Measurements from ENCODE around the gene APBA2.

APBA2 gene

GRCh38 chr15:29089731-29090616, 204.2 kb downstream of the APBA2 start:
- TF ChIP-seq EZH2 (IDR thresholded peaks at IDR 0.05; ENCODE audit: borderline replicate concordance, low read length): no peak
- TF ChIP-seq, protein P1, sequence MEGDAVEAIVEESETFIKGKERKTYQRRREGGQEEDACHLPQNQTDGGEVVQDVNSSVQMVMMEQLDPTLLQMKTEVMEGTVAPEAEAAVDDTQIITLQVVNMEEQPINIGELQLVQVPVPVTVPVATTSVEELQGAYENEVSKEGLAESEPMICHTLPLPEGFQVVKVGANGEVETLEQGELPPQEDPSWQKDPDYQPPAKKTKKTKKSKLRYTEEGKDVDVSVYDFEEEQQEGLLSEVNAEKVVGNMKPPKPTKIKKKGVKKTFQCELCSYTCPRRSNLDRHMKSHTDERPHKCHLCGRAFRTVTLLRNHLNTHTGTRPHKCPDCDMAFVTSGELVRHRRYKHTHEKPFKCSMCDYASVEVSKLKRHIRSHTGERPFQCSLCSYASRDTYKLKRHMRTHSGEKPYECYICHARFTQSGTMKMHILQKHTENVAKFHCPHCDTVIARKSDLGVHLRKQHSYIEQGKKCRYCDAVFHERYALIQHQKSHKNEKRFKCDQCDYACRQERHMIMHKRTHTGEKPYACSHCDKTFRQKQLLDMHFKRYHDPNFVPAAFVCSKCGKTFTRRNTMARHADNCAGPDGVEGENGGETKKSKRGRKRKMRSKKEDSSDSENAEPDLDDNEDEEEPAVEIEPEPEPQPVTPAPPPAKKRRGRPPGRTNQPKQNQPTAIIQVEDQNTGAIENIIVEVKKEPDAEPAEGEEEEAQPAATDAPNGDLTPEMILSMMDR (IDR thresholded peaks at IDR 0.05; ENCODE audit: low read length): no peak; the same call in 1 of the 2 replicates
- no peak overlapping the region for H3K9ac ChIP-seq (ENCODE audit: low read length)

GRCh38 chr15:29090617-29091466, 205.1 kb downstream of the APBA2 start:
- H3K27me3 ChIP-seq (ENCODE audit: insufficient read depth, low read length): no peaks in the 10 kb centered on the region; the same call in 1 of the 2 replicates
- H2AFZ ChIP-seq (ENCODE audit: low read length): no peak overlapping the region
- H3K27ac ChIP-seq (ENCODE audit: low read depth, low read length, poor library complexity, severe bottlenecking): no peak overlapping the region
- no peaks in the 10 kb centered on the region for H4K20me1 ChIP-seq (ENCODE audit: insufficient read depth, low read length)
- H3K4me3 ChIP-seq (ENCODE audit: low read depth, low read length, poor library complexity, severe bottlenecking): no peak overlapping the region
- no peaks in the 10 kb centered on the region for H3F3A ChIP-seq (ENCODE audit: insufficient read depth, low read length)
- TF ChIP-seq, protein P1 (IDR thresholded peaks at IDR 0.05; ENCODE audit: low read length): peak; percentile 79
- no peak for TF ChIP-seq EZH2 (IDR thresholded peaks at IDR 0.05; ENCODE audit: borderline replicate concordance, low read length)
- H3K4me1 ChIP-seq (ENCODE audit: insufficient read depth, low read length, severe bottlenecking): peaks cover 5% of the 10 kb centered on the region
- H3K36me3 ChIP-seq (ENCODE audit: insufficient read depth, low read length): no peaks in the 10 kb centered on the region
- no peaks in the 10 kb centered on the region for H3K9me2 ChIP-seq (ENCODE audit: low read depth, low read length)
- H3K9me3 ChIP-seq (ENCODE audit: low read length): no peaks in the 10 kb centered on the region
- H3K4me2 ChIP-seq (ENCODE audit: low read length): no peak overlapping the region
- no peaks in the 10 kb centered on the region for H3K79me2 ChIP-seq (ENCODE audit: insufficient read depth, low read length)
- H3K9ac ChIP-seq (ENCODE audit: low read length): no peak overlapping the region

More at GRCh38 chr15:29089731-29090616, 204.2 kb downstream of the APBA2 start:
- Histone ChIP-seq H3K79me2 (ENCODE audit: insufficient read depth, low read length) (no peaks in the 10 kb centered on the region), H3K9me2 (ENCODE audit: low read depth, low read length) (no peaks in the 10 kb centered on the region), H3K4me1 (ENCODE audit: insufficient read depth, low read length, severe bottlenecking) (peaks cover 5% of the 10 kb centered on the region), H4K20me1 (ENCODE audit: insufficient read depth, low read length) (no peaks in the 10 kb centered on the region), H3F3A (ENCODE audit: insufficient read depth, low read length) (no peaks in the 10 kb centered on the region), H2AFZ (ENCODE audit: low read length) (no peak overlapping the region), H3K27me3 (ENCODE audit: insufficient read depth, low read length) (no peaks in the 10 kb centered on the region; the same call in 1 of the 2 replicates), H3K4me2 (ENCODE audit: low read length) (peak overlapping the region; percentile 46; the same call in 1 of the 2 replicates), H3K9me3 (ENCODE audit: low read length) (no peaks in the 10 kb centered on the region), H3K27ac (ENCODE audit: low read depth, low read length, poor library complexity, severe bottlenecking) (no peak overlapping the region), H3K4me3 (ENCODE audit: low read depth, low read length, poor library complexity, severe bottlenecking) (peak overlapping the region; percentile 27), H3K36me3 (ENCODE audit: insufficient read depth, low read length) (no peaks in the 10 kb centered on the region)

GRCh38 chr15:29091666-29092065, 205.9 kb downstream of the APBA2 start:
- Histone ChIP-seq H4K20me1 (ENCODE audit: insufficient read depth, low read length) (no peaks in the 10 kb centered on the region), H3K27ac (ENCODE audit: low read depth, low read length, poor library complexity, severe bottlenecking) (no peak overlapping the region), H3K4me3 (ENCODE audit: low read depth, low read length, poor library complexity, severe bottlenecking) (no peak overlapping the region), H2AFZ (ENCODE audit: low read length) (no peak overlapping the region), H3K9ac (ENCODE audit: low read length) (no peak overlapping the region), H3K9me3 (ENCODE audit: low read length) (no peaks in the 10 kb centered on the region), H3K27me3 (ENCODE audit: insufficient read depth, low read length) (no peaks in the 10 kb centered on the region; the same call in 1 of the 2 replicates), H3K79me2 (ENCODE audit: insufficient read depth, low read length) (no peaks in the 10 kb centered on the region), H3K36me3 (ENCODE audit: insufficient read depth, low read length) (no peaks in the 10 kb centered on the region), H3F3A (ENCODE audit: insufficient read depth, low read length) (no peaks in the 10 kb centered on the region), H3K9me2 (ENCODE audit: low read depth, low read length) (no peaks in the 10 kb centered on the region), H3K4me2 (ENCODE audit: low read length) (no peak overlapping the region), H3K4me1 (ENCODE audit: insufficient read depth, low read length, severe bottlenecking) (peaks cover 5% of the 10 kb centered on the region)
- TF ChIP-seq EZH2 (IDR thresholded peaks at IDR 0.05; ENCODE audit: borderline replicate concordance, low read length): no peak
- TF ChIP-seq, protein P1 (IDR thresholded peaks at IDR 0.05; ENCODE audit: low read length): no peak

Data from OCI-LY1 (cell line).